IMR-90 (cell line): ENCODE results near the gene HES6.

Experiments used
- BHLHE40 ChIP-seq: fragments of 150-350 bp; IDR thresholded peaks from 2 replicates; pipeline ENCODE4 v1.6.1; 2016; ENCODE audit warnings: mild to moderate bottlenecking, low read depth, low read length
- FOS ChIP-seq: fragments of 150-350 bp; IDR thresholded peaks from 2 replicates; pipeline ENCODE4 v1.6.1; 2016; ENCODE audit warnings: low read depth, low read length
- MAFK ChIP-seq: IDR thresholded peaks from 2 replicates; pipeline ENCODE4 v1.6.1; 2012; ENCODE audit warnings: low read depth, low read length, improper control_type of control experiment
- MAZ ChIP-seq: IDR thresholded peaks from 2 replicates; pipeline ENCODE4 v1.6.1; 2012; ENCODE audit warnings: low read depth, mild to moderate bottlenecking, low read length, improper control_type of control experiment, moderate library complexity, borderline replicate concordance
- MXI1 ChIP-seq: IDR thresholded peaks from 2 replicates; pipeline ENCODE4 v1.6.1; 2012; ENCODE audit warnings: low read depth, mild to moderate bottlenecking, low read length, moderate library complexity, borderline replicate concordance
- POLR2A ChIP-seq: IDR thresholded peaks from 2 replicates; pipeline ENCODE4 v1.6.1; 2012; ENCODE audit warnings: mild to moderate bottlenecking, low read depth, low read length
- RAD21 ChIP-seq: IDR thresholded peaks from 2 replicates; pipeline ENCODE4 v1.6.1; 2012; ENCODE audit warnings: low read length, improper control_type of control experiment
- RFX5 ChIP-seq: IDR thresholded peaks from 2 replicates; pipeline ENCODE4 v1.8.0; 2012; ENCODE audit warnings: low read depth, mild to moderate bottlenecking, low read length, moderate library complexity
- TF ChIP-seq, protein P1 (sequence below): conservative IDR thresholded peaks from 2 replicates; pipeline ENCODE4 v1.5.1; 2012; ENCODE audit warnings: mild to moderate bottlenecking, low read depth, low read length, improper control_type of control experiment

GRCh38 chr2:238256594-238257104 is 16.8 kb upstream of the HES6 start:
- TF ChIP-seq, protein P1, sequence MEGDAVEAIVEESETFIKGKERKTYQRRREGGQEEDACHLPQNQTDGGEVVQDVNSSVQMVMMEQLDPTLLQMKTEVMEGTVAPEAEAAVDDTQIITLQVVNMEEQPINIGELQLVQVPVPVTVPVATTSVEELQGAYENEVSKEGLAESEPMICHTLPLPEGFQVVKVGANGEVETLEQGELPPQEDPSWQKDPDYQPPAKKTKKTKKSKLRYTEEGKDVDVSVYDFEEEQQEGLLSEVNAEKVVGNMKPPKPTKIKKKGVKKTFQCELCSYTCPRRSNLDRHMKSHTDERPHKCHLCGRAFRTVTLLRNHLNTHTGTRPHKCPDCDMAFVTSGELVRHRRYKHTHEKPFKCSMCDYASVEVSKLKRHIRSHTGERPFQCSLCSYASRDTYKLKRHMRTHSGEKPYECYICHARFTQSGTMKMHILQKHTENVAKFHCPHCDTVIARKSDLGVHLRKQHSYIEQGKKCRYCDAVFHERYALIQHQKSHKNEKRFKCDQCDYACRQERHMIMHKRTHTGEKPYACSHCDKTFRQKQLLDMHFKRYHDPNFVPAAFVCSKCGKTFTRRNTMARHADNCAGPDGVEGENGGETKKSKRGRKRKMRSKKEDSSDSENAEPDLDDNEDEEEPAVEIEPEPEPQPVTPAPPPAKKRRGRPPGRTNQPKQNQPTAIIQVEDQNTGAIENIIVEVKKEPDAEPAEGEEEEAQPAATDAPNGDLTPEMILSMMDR, result peak; percentile 69
- TF ChIP-seq MAFK, result no peak
- no peak for TF ChIP-seq FOS
- no peak for TF ChIP-seq RFX5
- peak; percentile 68 for TF ChIP-seq RAD21
- no peak for TF ChIP-seq POLR2A
- TF ChIP-seq MXI1, result no peak
- TF ChIP-seq BHLHE40, result no peak
- no peak for TF ChIP-seq MAZ
